Measurements from ENCODE around the gene PGC.
"Not testable (repeated sequence)": the region's sequence is repeated elsewhere in the genome, so short reads cannot be mapped to it uniquely, and the experiment has no call there.

Gene PGC

DNA sequence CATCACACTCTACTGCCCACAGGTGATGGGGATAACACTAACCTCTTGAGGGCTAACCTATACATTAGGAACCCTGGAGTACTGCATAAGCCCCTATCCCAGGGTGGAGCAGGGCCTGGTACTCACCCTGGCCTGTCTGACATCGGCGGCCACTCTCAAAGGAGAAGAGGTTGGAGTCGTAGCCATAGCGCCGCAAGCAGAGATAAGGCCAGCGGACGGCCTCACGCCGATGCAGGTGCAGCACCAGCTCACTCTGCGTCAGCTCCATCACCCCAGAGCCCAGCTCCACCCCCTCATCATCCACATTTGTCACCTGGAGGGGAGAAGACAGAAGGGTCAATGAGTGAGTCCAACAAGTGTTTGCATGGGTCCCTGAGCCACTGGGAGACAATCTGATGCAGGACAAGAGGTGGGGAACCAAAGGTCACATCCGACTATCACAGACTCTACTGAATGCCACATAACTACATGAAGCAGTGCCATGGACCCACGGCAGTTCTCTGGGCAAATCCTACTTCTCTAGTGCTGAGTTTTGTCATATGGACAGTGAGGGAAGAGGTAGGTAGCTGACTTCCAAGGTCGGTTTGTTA is 28.2 kb upstream of the PGC start:
- DNase-seq (ENCODE audit: low spot score), result no peak

DNA sequence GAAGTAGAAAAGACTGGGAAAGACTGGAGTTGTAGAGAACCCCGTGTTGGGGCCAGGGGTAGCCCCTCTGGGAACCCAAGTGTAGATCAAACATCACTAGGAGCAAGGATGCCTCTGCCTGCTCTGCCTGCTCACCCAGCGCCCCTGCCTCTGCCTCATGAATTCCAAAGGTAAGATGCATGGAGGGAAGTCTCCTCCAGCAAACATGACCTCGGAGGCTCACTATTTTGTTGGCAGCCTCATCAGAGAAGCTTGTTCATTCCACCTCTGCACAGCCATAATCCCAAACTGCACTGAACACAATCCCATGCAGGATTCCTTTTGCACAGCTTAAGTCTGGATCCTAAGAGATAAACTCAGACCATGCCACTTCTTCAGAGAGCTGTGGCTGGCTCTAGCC is 27.6 kb upstream of the PGC start:
- no peak for DNase-seq (ENCODE audit: low spot score)

DNA sequence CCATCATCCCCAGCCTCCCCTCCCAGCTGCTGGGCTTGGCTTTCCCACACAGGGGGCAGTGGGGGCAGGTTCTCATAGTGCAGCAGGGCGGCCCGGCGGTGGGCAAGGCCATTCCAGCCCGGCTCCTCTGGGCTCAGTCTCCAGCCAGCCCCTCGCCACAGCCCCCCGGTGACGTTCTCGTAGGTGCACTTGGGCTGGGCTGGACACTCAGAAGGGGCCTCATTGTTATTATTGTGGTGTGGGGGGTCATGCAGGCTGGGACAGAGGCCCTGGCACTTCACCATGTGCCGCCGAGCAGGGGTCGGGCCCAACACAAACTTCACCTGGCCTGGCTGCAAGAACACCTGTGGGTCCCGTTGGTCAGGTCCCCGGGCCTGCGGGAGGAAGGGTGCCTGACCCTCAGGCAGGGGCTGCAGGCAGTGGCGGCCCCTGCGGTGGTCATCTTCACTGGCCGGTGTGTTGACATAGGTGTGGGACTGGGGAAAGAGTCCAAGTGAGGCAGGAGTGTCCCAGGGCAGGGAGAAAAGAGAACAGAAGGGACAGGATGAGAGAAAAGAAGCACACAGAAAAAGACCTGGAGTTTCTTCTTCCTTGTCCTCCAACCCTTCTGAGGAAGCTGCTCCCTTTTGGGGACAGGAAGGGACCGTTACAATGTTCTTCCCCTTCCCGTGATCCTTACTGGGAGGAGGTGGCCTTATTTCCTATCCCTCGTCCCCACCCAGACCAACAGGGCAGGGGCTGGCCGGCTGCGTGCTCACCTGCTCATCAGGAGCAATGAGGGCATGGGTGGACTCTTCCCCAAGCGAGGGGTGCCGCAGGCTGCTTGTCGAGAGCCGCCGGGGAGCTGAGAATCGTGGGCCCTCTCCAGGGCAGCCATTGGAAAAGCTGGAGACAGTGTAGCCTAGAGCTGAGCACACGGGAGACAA is 24.1 kb upstream of the PGC start:
- DNase-seq (ENCODE audit: low spot score), result no peak

- DNase-seq (ENCODE audit: low spot score), result no peak
These were observed 23.3 kb upstream of the PGC start for GRCh38 chr6:41770381-41771057.

DNA sequence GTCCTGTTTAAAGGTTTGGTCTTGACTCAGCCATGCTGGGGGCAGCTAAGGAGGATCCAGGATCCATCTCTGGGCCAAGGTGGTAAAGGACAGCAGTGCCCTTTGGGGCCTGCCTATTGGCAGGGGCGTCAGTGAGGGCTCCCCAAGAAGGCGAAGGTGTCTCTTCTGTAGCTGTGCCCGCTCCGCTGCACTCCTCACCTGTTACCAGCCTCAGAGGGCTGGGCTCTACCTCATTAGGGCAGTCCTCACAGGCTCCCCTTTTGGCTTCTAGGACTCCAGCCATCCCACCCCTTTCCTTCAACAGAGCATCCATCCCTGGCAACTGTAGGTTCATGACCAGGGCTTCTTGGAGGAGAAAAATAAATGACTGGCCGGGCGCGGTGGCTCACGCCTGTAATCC is 22.2 kb upstream of the PGC start:
- no peak for DNase-seq (ENCODE audit: low spot score)

DNA sequence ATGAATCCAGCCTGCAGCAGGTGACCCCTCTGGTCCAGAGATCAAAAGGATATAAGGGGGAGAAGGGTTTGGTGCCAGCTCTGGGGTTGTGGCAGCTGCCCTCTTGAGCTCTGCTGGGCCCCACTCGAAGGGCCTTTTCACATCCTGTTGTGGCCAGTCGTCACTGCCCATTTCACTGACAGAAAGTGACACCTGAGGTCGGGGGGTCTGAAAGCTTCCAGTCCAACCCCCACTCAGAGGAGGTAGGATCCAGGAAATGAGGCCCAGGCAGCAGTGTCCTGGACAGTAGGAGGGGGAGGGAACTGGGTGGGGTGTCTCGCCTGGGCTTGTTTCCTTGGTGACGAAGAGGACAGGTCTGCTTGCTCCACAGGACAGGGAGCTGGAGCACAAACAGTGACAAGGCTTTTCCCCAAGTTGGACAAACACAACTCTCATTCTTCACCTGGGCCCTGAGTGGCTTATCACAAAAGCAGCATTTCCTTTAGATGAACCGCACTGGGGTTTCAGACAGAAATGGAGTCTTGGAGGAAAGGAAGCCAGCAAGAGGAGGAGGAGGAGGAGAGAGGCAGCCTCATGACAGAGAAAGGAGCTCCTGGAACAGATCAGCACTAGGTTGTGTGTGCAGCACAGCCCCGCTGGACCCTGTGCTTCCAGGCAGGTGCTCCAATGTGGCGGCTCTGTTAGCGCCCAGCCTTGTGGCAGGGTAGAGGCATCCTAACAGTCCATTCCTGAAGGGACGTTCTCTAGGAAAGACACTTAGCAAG is 21.5 kb upstream of the PGC start:
- no peak for DNase-seq (ENCODE audit: low spot score)

DNA sequence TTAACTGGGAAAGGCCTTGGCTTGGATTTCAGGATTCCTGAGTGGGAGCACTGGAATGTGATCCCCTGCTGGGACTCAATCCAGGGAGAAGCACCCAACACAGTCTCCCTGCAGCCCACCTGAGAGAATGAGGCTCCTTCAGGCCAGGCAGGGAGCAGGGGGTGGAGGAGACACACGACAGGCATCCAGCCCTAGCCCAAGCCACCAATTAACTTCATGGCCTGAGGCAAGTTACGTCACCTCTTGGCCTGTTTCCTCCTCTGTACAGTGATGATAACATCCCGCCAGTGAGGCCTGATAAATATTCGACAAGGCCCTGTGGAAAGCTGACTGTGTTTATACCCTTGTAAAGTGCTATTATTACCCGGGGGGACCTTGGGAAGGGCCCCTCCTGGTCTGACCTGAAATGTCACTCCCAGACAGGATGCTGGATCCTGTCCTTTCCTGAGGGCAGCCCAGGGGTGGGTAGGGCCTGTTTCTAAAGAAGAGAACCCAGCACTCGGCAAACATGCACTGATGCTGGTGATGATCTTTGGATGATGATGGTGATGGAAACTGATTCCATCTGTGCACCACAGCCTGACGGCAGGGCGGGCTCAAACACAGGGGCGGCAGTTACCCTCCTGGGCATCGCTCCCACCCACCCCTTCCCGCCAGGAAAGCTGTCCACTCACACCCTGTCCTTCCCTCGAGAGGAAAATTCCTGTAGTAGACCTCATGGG is 20.1 kb upstream of the PGC start:
- DNase-seq (ENCODE audit: low spot score), result no peak

GRCh38 chr6:41766043-41766664 is 19.0 kb upstream of the PGC start:
- DNase-seq (ENCODE audit: low spot score), result not testable (repeated sequence)

GRCh38 chr6:41763470-41763869 is 16.3 kb upstream of the PGC start:
- no peak for DNase-seq (ENCODE audit: low spot score)

- no peak for DNase-seq (ENCODE audit: low spot score)
These were observed 12.8 kb upstream of the PGC start for GRCh38 chr6:41759905-41760579.

DNA sequence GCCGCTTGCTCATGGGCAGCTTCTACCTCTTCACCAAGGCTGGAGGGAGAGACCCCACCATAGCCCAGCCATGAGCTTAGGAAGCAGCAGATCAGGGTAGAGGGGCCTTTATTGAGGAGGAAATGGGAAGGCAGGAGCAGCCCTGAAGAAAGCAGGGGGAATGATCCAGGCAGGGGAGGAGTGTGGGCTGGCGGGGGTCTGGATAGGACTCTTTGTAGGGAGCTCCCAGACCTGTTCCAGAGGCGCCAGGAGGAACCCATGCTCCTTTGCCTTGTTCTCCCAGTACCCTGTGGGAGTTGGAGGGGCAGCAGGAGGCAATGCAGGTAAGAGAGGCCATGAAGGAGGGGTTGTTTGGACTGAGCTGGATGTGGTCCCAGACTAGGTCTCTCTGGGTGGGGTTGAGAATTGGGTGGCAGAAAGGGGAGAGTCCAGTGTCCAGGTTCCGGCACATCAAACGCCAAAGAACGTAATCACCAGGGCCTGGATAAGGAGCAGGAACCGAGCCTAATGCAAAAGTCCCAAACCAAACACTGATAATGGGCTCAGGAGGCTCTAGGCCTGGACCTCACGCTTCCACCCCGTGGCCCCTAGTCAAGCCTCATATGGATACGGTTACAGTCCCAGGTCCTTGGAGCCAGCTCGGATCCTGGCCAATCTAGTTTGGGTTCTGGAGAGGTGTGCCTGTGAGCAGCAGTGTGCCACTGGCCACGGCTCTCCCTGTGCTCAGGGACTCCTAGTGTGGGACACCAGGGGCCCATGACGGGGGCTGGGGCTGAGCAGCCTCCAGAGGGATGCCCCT is 12.1 kb upstream of the PGC start:
- DNase-seq (ENCODE audit: low spot score), result no peak

DNA sequence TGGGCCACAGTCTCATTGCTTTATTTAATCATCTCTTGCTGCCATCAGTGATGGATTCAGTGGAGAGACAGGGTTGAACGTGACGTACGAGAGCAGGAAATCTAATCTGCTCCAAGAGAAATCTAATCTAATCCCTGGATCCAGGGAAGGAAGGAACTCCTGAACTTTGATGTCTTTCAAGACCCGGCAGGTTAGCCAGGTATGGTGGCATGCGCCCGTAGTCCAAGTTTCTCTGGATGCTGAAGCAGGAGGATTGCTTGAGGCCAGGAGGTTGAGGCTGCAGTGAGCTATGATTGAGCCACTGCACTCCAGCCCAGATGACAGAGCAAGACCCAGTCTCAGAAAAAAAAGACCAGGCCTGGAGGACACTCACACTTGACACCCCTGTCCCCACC is 11.4 kb upstream of the PGC start:
- DNase-seq (ENCODE audit: low spot score), result no peak

- DNase-seq (ENCODE audit: low spot score), result no peak
These were observed 10.9 kb upstream of the PGC start for GRCh38 chr6:41757931-41758640.

DNA sequence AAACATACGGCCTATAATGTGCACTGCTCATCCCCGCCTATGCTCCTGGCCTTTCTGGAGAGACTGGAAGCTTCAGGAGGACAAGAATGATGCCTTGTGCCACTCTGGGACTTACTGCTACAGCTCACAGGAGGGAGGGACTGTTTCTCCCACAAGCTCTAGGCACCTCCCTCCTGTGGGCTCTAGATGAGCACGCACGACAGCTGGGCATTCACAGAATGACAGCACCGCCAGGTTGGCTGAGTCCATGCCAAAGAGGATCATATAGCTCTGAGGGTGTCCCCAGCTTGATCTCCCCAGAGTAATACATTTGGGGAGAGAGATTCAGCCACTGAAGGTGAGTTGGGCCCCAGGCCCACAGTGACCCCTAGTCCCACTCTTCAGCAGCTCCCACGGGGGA is 10.1 kb upstream of the PGC start:
- DNase-seq (ENCODE audit: low spot score), result no peak

GRCh38 chr6:41756354-41756753 is 9.2 kb upstream of the PGC start:
- DNase-seq (ENCODE audit: low spot score), result no peak

- no peak for DNase-seq (ENCODE audit: low spot score)
These were observed 8.7 kb upstream of the PGC start for GRCh38 chr6:41755895-41756294.

- no peak for DNase-seq (ENCODE audit: low spot score)
These were observed 3.2 kb upstream of the PGC start for GRCh38 chr6:41750374-41750773.

DNA sequence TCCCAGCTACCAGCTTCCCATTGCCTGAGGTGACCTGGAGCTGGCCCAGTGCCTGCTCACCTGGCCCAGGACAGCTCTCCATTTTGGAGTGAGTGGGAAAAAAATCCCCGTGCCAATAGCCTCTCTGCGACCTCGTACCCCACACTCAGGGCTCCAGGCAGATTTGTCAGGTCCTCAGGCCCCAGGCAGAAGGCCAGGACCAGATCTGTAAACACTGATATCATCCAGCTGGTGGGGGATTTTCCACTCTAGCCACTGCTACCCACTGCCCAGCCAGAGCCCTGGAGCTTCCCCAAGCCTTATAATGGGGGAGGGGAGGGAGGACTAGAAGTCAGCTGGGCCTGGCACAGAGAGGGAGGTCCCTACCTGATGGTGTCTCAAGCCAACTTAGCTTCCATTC is 1.3 kb upstream of the PGC start:
- no peak for DNase-seq (ENCODE audit: low spot score)

- no peak for DNase-seq (ENCODE audit: low spot score)
These were observed 893 bp upstream of the PGC start for GRCh38 chr6:41748102-41748477.

Measured in activated CD4-positive, alpha-beta T cell treated with anti-CD3 and anti-CD28 coated beads, Interleukin-2, Interleukin-4, amounts not matched to agents 100 ng/mL and 50 ng/mL, durations not matched to agents 16 hours and 8 hours (primary cell).